Psoas muscle (tissue), 8 donors: ENCODE data around the gene CFAP251. TPM values are rescaled to one million over a fixed set of nuclear protein-coding genes. Genes with fewer than 3 reads are reported as not detected.

Experiments used
- ATAC-seq, 4 donors: fragments of 200-7000 bp; cut with Tn5 transposase; one replicate each; pipeline ENCODE4 v1.9.1; 2020; ENCODE audit warnings: moderate library complexity in 3 of 4, mild to moderate bottlenecking in 2 of 4
- DNase-seq, 2 donors: peaks; one replicate each; pipeline ENCODE4 v3.0.0-alpha.2; 2020
- H3K27ac ChIP-seq: fragments of 200-600 bp; one replicate; pipeline ENCODE4 v1.8.0; 2022
- H3K27me3 ChIP-seq, 3 donors: fragments of 200-600 bp in 1 of 3; one replicate each; pipeline versions ENCODE4 v1.6.1 to v1.8.0; 2013 to 2022; ENCODE audit warnings: low read length in 2 of 3, mild to moderate bottlenecking in 2 of 3, moderate library complexity in 1 of 3; ENCODE audit not compliant: insufficient read depth in 3 of 3
- H3K36me3 ChIP-seq, 2 donors: fragments of 200-600 bp in 1 of 2; one replicate each; pipeline versions ENCODE4 v1.6.1 to v1.8.0; 2013 to 2022; ENCODE audit warnings: low read depth in 1 of 2, mild to moderate bottlenecking in 1 of 2, moderate library complexity in 1 of 2; ENCODE audit not compliant: insufficient read depth in 1 of 2
- H3K4me1 ChIP-seq: fragments of 200-600 bp; one replicate; pipeline ENCODE4 v1.8.0; 2022
- H3K4me3 ChIP-seq: fragments of 200-600 bp; one replicate; pipeline ENCODE4 v1.8.0; 2022; ENCODE audit warnings: mild to moderate bottlenecking
- H3K9me3 ChIP-seq: fragments of 200-600 bp; one replicate; pipeline ENCODE4 v1.8.0; 2022
- CTCF ChIP-seq: fragments of 200-600 bp; IDR thresholded peaks from one replicate; pipeline ENCODE4 v1.8.0; 2022; ENCODE audit warnings: antibody characterized with exemption
- WGBS, 3 donors: extraction: QIAGEN DNeasy Blood & Tissue Kit; methylation state at CpG; one replicate each; pipeline versions ENCODE4 v1.1.6 to v1.1.7; 2013; 5-methylcytosine and 5-hydroxymethylcytosine counted together
- intact Hi-C, 2 donors: fragments of 100-400 bp; cut with DNase I; formaldehyde crosslinking; loops; one replicate each; pipeline versions ENCODE4 v1.11.0 to v1.14.2; 2022
- polyA plus RNA-seq, 3 donors: library from polyadenylated mRNA; stranded (reverse); fragments of 200-250 nt; gene quantifications; one replicate each; pipeline ENCODE4 v1.2.3, GENCODE V29; 2013
- total RNA-seq, 4 donors: library from RNA; stranded (reverse); fragmentation: NEBNext Ultra II Directional in 2 of 4; extraction: Animal tissue kit (Norgen Biotek cat#: 25700) in 2 of 4; gene quantifications; one replicate each; pipeline versions ENCODE4 v1.2.1 to v1.2.4, GENCODE V29; 2021 to 2023
- donor health status: healthy with polysubstance abuse.
- donor health status: DM: no; HTN: no; CAD: no; lungs with moderate emphysema.
- donor health status: Bipolar disorder and iron deficiency.
- donor health status: healthy.
- donor health status: DM: yes; HTN: yes; CAD: no.
- donor health status: DM: no; HTN: no; CAD: no.
- donor health status: DM: no; HTN: no; CAD: no.
- donor health status: DM: yes; HTN: yes; CAD: no.

Gene CFAP251
- total and polyA plus RNA-seq, 7 donors = 0.36 to 0.79 (median 0.64) TPM

- Histone ChIP-seq H3K27me3 (no peaks in the 10 kb centered on the region), H3K36me3 (no peaks in the 10 kb centered on the region), H3K4me3 (peak overlapping the region; percentile 87), H3K9me3 (no peaks in the 10 kb centered on the region), H3K27ac (no peak overlapping the region), H3K4me1 (peaks cover 19% of the 10 kb centered on the region)
- ATAC-seq = no peak
- DNase-seq = no peak
- WGBS, 3 donors = 53 to 59% (median 55%) methylated on average over 16 of the region's 16 CpGs
- no peak for TF ChIP-seq CTCF
- intact Hi-C loops = loop anchor here in 1 of 2 donors (10.0 kb wide), 1 partner anchor 96 kb away; no protein-coding TSS in a partner anchor
Measured at GRCh38 chr12:122020795-122021192, 102.4 kb downstream of the CFAP251 start.

- Histone ChIP-seq H3K4me3 (peak overlapping the region; percentile 87), H3K27ac (peak overlapping the region; percentile 78), H3K27me3 (no peaks in the 10 kb centered on the region), H3K36me3 (no peaks in the 10 kb centered on the region), H3K4me1 (peaks cover 20% of the 10 kb centered on the region), H3K9me3 (no peaks in the 10 kb centered on the region)
- 1 to 2% (median 1%) methylated on average over 24 to 57 of the region's 57 CpGs for WGBS, 3 donors
- intact Hi-C loops = loop anchor here in 1 of 2 donors (10.0 kb wide), 1 partner anchor 97 kb away; no protein-coding TSS in a partner anchor
- no peak for TF ChIP-seq CTCF
- DNase-seq = peak in 1 of 2 donors; percentile 65
- peak in 1 of 4 donors; percentile 1 for ATAC-seq
Measured at GRCh38 chr12:122021193-122021821, 102.9 kb downstream of the CFAP251 start.

- WGBS, 3 donors = 0 to 1% (median 0%) methylated on average over 26 to 83 of the region's 83 CpGs
- Histone ChIP-seq H3K9me3 (no peaks in the 10 kb centered on the region), H3K36me3 (no peaks in the 10 kb centered on the region), H3K27ac (peak within 1 kb of the TSS; percentile 90), H3K4me1 (peaks cover 26% of the 10 kb centered on the region), H3K27me3 (no peaks in the 10 kb centered on the region), H3K4me3 (peak within 1 kb of the TSS; percentile 87)
- TF ChIP-seq CTCF = no peak
- peak; percentile 74 to 83 (median 77) for ATAC-seq
- intact Hi-C loops = loop anchor here in 1 of 2 donors (10.0 kb wide), 1 partner anchor 97 kb away; no protein-coding TSS in a partner anchor
- DNase-seq = peak; percentile 71 to 85
Measured at GRCh38 chr12:122021822-122022392, 103.5 kb downstream of the CFAP251 start, which contains the start of gene BCL7A. Gene BCL7A (plus strand): TSS chr12:122021884. CDS start chr12:122022092, 208 bp downstream.

- intact Hi-C loops = loop anchor here in 1 of 2 donors (10.0 kb wide), 1 partner anchor 98 kb away; no protein-coding TSS in a partner anchor
Measured at GRCh38 chr12:122022393-122023338, 104.3 kb downstream of the CFAP251 start.

More at GRCh38 chr12:122022393-122023338, 104.3 kb downstream of the CFAP251 start:
- TF ChIP-seq CTCF = no peak
- peak in 1 of 2 donors; percentile 67 for DNase-seq
- ATAC-seq = peak in 2 of 4 donors; percentile 6 to 13
- Histone ChIP-seq H3K36me3 (no peaks in the 10 kb centered on the region), H3K9me3 (no peaks in the 10 kb centered on the region), H3K27me3 (no peaks in the 10 kb centered on the region), H3K27ac (peak overlapping the region; percentile 90), H3K4me1 (peaks cover 32% of the 10 kb centered on the region), H3K4me3 (peak overlapping the region; percentile 79)
- 0 to 1% (median 1%) methylated on average over 60 to 124 of the region's 124 CpGs for WGBS, 3 donors
